GM12865 (cell line): ENCODE data around the gene PTPRR.

Source experiments
- DNase-seq: peaks from one replicate; pipeline ENCODE4 v3.0.0; 2010; ENCODE audit warnings: low read depth
- H3K4me3 ChIP-seq: 2 replicates; pipeline ENCODE4 v1.5.1; 2011; ENCODE audit warnings: mild to moderate bottlenecking, low read depth, low read length, control low read depth
- TF ChIP-seq, protein P1 (sequence below): IDR thresholded peaks from 2 replicates; pipeline ENCODE4 v1.5.1; 2011; ENCODE audit warnings: low read length, control low read depth, low read depth, inconsistent platforms; ENCODE audit not compliant: insufficient read depth; ENCODE audit errors: missing control alignments

Gene PTPRR

DNA sequence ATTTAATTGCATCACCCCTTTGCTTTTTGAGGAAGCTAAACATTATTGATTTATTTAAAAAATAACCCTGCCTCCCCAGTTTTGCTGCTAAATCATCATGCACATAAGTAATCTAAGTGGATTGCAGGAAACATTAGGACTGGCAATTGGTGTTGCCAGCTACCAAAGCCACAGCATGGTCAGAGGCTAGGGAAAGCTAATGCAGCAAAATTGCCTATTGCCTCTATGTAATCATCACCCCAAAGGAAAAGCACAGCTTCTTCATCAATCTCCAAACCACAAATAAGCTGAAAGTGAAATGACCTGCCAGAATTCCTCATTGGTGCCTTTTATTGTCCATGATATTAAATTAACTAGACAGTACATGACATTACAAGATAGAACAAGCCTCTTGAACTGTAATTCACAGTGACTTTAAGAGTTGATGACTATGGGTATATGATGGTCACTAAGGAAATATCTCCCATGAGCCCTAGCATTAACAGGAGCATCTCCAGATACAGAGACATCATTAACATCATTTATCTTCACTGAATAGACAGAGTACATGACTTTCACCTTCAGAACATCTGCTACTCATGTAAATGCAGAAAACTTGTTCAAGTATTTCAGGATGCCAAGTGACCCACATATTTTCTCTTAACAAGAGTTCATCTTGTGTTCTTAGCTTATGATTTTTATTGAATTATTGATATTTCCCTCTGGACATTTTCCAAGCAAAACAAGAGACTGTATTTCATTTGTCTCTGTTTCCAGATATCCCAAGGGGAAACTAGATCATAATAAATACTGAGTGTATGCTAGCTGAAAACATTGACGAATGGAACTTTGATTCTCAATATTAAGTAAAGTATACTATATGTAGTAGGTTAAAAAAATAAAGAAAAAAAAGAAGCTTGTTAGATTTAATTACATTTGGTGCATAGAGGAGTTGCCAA is 29.4 kb downstream of the PTPRR start:
- DNase-seq, result no peak
- TF ChIP-seq, protein P1, sequence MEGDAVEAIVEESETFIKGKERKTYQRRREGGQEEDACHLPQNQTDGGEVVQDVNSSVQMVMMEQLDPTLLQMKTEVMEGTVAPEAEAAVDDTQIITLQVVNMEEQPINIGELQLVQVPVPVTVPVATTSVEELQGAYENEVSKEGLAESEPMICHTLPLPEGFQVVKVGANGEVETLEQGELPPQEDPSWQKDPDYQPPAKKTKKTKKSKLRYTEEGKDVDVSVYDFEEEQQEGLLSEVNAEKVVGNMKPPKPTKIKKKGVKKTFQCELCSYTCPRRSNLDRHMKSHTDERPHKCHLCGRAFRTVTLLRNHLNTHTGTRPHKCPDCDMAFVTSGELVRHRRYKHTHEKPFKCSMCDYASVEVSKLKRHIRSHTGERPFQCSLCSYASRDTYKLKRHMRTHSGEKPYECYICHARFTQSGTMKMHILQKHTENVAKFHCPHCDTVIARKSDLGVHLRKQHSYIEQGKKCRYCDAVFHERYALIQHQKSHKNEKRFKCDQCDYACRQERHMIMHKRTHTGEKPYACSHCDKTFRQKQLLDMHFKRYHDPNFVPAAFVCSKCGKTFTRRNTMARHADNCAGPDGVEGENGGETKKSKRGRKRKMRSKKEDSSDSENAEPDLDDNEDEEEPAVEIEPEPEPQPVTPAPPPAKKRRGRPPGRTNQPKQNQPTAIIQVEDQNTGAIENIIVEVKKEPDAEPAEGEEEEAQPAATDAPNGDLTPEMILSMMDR, result no peak
- no peak overlapping the region for H3K4me3 ChIP-seq

DNA sequence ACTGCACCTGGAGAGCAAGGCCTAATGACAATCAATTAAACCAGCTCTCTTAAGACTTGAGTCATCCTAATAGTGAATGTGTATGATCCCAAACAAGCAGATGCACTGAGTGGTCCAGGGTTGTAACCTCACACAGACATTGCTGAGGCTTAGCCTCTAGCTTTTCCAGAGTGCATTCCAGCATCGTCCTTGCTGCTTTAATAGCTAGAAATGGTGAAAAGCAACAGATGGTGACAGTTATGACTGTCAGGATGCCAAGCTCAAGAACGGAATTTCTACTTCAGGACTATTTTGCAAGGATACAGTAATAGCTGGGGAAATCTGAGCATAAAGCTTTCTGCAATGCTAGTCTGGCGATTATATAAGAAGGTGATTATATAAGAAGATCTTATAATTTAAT is 34.6 kb downstream of the PTPRR start:
- no peak for DNase-seq
- no peak overlapping the region for H3K4me3 ChIP-seq
- TF ChIP-seq, protein P1, result no peak

DNA sequence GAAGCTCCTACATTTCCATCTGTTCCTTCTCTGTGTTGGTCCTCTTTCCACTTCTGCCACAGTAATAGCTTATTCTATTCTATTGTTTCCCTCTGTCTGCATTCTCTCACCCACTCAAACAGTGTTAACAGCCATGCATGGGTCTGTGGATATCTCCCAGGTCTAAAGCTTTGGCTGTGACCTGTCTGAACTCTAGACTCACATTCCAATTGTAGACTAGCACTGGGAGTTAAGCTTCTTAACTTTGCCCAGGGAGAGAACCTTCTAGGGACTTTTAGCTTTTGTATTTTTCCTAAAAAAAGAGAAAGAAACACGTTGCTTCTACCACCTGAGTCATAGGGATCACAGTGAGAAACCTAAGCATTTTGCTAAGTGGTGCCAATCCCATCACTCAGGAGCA is 36.7 kb downstream of the PTPRR start:
- TF ChIP-seq, protein P1, result no peak
- DNase-seq, result no peak
- H3K4me3 ChIP-seq, result no peak overlapping the region

GRCh38 chr12:70880744-70881143 is 39.8 kb downstream of the PTPRR start:
- TF ChIP-seq, protein P1, result no peak
- H3K4me3 ChIP-seq, result no peak overlapping the region
- DNase-seq, result no peak

GRCh38 chr12:70876952-70877351 is 43.6 kb downstream of the PTPRR start:
- TF ChIP-seq, protein P1, result no peak
- no peak for DNase-seq

DNA sequence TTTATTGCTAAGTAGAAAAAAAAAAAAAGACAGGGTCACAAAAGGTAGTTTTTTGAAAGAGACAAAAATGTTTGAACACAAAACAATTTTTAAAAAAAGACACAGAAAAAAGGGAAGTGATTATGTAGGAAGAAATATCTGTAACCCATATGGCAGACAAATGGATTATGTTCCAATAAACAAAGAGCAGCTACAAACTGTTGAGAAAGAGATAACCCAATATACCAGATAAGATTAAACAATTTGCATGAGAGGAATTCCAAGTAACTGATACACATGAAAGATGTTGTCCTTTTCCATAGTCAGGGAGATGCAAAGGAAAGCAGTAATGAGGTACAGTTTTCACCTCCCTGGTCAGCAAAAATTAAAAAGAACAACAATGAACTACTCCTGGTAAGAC is 44.9 kb downstream of the PTPRR start:
- H3K4me3 ChIP-seq, result no peak overlapping the region
- TF ChIP-seq, protein P1, result no peak
- DNase-seq, result no peak

More at GRCh38 chr12:70876952-70877351, 43.6 kb downstream of the PTPRR start:
- H3K4me3 ChIP-seq, result no peak overlapping the region
